GM12891 (cell line): ENCODE data around the gene C6orf52.

Experiments
- POLR2A ChIP-seq: IDR thresholded peaks from 2 replicates; pipeline ENCODE4 v1.6.1; 2011; ENCODE audit warnings: low read depth, low read length, control low read depth
- POLR2AphosphoS5 ChIP-seq: IDR thresholded peaks from 2 replicates; pipeline ENCODE4 v1.6.1; 2011; ENCODE audit warnings: low read depth, low read length, control low read depth
- SPI1 ChIP-seq: IDR thresholded peaks from 2 replicates; pipeline ENCODE4 v1.6.1; 2011; ENCODE audit warnings: low read depth, low read length, control low read depth
- TAF1 ChIP-seq: IDR thresholded peaks from 2 replicates; pipeline ENCODE4 v1.6.1; 2011; ENCODE audit warnings: low read depth, low read length, control low read depth

DNA sequence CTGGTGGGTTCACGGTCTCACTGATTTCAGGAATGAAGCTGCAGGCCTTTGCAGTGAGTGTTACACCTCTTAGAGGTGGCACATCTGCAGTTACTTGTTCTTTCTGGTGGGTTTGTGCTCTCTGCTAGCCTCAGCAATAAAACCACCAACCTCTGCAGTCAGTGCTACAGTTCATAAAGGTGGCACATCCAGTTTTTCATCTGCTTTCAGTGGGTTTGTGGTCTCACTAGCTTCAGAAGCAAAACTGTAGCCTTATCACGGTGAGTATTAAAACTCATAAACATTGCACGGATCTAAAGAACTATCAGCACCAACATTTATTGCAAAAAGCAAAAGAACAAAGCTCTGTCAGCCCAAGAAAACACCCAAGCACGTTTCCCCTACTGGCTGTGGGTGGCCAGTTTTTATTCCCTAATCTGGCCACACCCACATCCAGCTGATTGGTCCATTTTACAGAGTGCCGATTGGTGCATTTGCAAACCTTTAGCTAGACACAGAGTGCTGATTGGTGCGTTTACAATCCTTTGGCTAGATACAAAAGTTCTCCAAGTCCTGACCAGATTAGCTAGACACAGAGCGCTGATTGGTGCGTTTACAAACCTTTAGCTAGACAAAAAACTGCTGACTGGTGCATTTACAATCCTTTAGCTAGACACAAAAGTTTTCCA, 25.0 kb upstream of the C6orf52 start:
- TF ChIP-seq POLR2A: no peak
- TF ChIP-seq POLR2AphosphoS5: no peak
- no peak for TF ChIP-seq SPI1
- no peak for TF ChIP-seq TAF1
